Activated T-cell treated with anti-CD3 and anti-CD28 coated beads for 1 hour (primary cell): Measurements from ENCODE around the gene ADAMTS2.

Source experiments
- DNase-seq: peaks from one replicate; pipeline ENCODE4 v3.0.0-alpha.2; 2020; ENCODE audit warnings: low read depth

The ADAMTS2 gene

DNA sequence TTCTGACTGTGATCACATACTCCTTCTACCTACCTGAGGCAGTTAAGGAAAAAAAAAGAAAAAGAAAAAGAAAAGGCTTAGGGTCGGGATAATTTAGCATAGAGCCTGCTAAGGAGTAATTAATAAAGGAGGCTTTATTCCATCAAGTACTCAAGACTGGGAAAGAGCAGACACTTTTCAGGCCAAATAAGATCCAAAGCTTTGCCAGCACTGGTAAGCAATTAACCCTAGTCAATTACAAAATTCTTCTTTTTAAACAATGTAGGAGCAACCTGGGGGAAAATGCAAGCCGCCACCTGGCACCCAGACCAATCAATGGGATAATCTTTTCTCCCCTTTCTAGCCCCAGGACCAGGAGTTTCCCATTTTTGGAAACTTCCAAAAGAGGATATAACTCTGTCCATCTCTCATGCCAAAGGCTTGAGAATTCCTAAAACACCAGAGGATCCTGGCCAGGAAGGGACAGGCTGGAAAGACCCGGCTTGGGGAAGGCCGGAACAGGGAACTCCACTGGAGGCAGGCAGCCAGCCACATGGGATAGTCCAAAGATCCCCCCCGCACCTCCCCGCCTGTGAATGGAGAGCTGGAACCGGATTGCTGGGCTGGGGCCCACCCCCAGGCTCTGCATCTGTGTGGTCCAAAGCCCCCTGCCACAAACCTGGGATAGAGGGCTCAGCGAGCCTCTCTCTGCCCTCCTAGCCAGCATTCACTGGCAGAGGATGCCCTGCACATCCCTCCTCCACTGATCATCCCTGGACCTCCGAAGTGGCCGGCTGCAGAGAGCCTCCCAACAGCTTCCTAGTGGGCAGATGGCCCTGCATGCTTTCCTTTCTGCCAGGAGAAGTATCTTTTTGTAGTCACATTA is 167.3 kb downstream of the ADAMTS2 start:
- DNase-seq = no peak

- no peak for DNase-seq
Measured at GRCh38 chr5:179176571-179177230, 168.6 kb downstream of the ADAMTS2 start.

GRCh38 chr5:179176166-179176565 is 169.1 kb downstream of the ADAMTS2 start:
- no peak for DNase-seq

DNA sequence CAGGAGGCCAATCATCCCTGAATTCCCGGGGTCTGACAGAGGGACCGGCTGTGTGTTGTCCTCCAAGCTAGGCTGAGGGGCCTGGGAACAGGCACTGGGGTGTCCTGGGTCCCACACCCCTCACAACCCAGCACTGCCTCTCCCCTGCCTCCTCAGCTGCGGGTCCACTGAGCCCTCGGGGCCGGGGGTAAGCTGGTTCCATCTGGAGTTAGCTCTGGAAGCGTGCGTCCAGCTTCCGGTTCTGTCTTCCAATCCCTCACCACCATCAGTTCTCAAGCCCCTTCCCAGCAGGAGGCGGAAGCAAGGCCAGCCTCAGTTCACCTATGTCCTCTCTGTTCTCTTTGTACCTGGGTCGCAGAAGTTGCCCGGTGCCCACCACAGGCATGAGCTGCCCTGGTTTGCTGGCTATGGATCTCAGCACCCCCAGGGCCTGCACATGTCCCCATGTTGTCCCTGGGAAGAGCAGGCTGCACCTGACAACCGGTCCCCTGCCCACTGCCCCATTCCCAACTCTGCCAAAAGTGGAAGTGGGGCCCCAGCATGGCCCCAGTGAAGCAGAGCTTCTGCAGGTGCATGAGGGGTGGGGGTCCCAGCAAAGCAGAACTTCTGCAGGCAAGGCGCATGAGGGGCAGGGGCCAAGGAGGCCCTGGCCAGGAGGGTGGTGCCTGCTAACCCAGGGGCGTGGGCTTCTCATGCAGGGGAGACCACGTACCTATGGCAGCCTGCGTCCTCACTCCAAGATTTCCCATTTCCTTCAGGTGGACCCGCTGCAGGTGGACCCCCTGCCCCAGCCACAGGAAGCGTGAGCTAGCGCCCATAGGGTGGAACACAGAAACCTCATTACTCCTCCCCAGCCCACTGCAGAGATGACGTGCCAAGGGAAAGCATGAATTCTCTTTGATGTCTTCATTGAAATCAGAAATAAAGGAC is 173.2 kb downstream of the ADAMTS2 start:
- no peak for DNase-seq

DNA sequence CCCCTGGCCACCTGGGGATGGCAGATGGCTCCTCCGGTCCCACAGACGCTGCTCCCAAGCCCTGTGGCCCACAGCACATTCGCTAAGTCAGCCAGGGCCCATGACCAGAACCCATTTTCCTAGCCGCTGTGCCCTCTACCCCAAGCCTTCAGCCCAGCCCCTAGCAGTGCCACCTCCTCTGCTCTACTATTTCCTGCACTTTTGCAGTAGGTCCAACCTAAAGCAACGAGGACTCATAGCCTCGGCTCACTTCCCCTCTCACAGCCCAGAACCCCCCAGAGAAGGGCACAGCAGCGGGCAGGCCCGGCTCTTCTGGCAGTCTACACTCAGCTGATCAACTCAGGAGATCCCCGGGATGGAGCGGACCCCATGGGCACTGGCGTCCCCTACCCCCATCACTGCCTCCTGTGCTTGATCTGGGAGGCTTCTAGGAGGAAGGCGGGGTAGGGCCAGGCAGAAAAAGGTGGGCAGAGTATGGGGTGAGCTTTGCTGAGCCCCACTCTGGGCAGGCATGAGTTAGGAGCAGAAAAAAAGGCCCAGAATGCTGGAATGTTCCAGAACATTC is 173.9 kb downstream of the ADAMTS2 start:
- no peak for DNase-seq

DNA sequence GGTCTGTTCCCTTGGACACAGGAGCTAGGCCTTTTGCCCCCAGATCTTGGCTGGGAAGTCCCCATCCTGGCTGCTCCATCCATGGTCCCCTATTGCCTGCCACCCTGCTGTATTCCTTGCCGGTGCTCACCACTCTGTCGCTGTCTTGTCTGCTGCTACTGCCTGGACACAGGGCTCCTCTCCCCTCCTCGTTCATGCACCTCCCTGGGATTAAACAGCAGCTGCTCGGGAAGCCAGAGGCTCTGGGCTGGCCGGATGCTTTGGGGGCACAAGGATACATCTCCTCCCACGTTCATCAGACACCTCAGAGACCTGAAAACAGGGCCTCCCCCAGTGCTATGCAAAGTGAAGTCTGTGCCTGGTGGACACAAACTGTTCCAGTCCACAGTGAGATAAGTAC is 174.7 kb downstream of the ADAMTS2 start:
- DNase-seq = no peak

GRCh38 chr5:179169836-179170235 is 175.4 kb downstream of the ADAMTS2 start:
- no peak for DNase-seq

GRCh38 chr5:179168664-179169063 is 176.6 kb downstream of the ADAMTS2 start:
- no peak for DNase-seq

DNA sequence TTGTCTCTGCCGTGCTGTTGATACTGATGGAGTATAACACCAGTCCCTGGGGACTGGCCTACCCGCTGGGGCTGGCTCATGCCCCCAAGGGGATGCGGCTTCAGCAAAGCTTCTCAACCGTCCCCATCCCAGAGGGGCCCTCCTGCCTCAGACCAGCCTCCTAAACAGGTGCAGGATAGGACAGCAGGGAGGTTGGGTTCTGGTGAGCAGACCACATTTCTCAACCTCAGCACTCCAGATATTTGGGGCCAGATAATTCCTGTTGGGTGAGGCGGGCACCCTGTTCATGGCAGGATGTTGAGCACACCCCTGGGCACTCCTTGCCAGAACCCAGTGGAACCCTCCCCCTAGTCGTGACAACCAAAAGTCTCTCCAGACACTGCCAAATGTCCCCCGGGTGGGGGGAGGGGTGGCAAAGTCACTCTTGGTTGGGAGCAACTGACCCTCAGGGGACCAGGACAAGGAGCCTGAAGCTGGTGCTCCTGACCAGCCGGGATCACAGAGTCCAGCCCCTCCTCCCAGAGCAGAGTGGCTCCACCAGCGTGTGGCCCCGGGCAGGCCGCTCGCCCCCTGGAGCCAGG is 177.3 kb downstream of the ADAMTS2 start:
- DNase-seq = no peak

DNA sequence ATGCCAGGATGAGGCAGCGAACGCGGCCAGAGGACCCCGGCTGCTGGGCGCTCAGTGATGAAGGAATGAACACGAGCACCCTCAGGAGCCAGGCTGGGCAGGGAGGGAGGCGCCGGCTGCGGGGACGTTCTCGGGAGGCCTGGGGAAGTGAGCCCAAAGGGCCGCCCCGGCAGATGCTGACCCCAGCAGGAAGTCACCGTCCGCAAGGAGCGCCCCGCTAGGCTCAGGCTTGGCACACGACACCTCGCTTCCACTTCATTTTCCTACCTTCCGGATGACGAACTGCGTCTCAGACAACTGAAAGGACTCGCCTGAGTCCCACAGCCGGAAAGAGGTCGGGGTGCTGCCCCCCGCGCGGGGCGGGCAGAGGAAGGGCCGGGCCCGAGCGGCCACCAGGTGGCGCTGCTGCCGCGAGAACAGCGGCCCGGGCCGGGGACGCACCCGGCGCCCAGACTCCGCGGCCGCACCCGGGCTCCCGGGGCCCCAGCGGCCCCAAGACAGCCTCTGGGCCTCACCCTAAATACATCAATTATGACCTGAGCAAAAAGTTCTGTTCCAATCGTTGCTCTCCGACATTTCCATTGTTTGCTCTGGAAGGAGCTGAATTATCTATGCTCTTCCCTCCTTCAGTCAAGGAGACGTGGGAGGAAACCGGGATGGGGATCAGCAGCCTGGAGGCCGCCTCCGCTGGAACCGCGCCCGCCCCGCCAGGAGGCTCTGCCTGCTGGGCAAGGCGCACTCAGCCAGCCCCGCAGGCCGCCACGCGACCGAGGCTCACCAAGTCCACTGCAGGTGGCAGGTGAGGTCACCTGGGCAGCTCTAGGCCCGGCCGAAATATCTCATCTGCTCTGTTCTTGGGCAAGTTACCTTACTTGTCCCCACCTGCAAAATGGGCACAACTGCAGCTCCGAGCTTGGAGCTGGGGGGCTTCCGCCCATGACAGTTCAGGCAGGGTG is 178.1 kb downstream of the ADAMTS2 start:
- peak; percentile 54 for DNase-seq

- no peak for DNase-seq
Measured at GRCh38 chr5:179166171-179166885, 178.9 kb downstream of the ADAMTS2 start.

DNA sequence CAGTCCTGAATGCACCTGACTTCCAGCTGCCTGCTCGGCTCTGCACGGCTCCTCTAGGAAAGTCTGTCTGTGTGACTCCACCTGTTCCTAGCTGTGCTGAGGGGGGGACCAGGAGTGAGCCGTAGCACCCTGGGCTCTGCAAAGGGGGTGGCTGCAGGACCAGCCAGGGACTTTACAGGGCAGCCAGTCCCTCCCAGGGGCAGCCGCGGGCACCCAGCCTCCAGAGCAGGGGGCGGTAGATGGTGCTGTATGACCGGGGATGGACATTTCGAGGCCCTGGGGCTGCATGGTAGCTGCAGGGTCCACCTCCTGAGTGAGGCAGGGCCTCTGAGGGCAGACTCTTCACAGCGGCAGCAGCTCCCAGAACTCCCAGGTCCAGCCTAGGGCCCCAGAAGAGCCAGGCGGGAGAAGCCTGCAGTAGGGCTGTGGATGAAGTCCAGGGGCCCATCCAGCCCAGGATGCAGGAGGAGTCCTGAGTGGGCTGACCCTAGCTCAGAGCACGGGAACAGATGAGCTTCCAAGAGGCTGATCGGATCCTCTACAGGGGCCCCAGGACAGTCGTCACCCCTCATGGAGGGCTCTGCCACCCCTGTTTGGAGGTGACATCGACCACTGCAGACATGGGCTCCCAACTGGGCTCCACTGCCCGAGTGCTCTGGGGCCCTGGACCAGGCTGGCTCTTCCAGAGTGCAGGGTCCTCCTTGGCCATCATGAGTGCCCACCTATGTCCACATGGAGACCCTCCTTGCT is 179.7 kb downstream of the ADAMTS2 start:
- no peak for DNase-seq

DNA sequence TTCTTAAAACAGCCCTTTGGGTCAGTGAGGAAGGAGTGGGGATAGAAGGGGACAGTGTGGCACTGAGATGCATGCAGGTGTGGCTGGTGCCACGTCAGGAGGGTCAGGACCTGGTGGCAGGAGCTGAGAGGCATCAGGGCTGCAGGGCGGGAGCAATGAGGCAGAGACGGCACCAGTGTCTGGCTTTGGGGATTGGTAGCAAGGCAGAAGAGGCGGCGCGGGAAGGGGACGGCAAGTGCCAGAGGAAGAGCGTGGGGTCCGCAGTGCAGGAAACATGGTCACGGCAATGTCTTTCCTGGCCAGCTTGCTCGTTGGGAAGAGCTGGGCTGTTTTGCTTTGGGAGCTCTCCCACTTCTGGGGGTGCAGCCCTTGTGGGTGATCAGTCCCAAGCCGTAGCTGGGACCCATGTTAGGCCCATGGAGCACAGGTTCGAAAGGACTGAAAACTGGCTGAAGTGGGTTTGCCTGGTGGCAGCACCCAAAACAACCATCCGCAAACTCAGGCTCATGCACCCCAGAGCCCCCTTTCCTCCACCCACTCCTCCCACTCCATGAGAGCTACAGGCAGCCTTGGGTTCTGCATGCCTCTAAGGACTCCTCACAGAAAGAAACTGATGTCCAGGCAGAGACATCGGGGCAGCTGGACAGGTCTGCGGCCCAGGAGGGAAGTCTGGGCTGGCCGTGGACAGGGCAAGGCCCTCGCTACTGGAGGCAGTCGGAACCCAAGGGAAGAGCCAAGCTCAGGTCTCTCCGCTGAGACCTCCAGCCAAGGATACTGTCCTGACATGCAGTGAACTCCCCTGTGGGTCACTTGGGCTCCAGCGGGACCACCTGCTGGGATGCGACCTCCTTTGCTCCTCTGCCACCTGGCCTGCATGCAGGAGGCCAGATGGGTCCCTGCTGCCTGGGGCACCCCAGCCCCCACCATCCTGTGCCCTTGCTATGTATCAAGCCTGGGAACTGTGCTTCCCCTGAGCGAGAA is 180.6 kb downstream of the ADAMTS2 start:
- no peak for DNase-seq

DNA sequence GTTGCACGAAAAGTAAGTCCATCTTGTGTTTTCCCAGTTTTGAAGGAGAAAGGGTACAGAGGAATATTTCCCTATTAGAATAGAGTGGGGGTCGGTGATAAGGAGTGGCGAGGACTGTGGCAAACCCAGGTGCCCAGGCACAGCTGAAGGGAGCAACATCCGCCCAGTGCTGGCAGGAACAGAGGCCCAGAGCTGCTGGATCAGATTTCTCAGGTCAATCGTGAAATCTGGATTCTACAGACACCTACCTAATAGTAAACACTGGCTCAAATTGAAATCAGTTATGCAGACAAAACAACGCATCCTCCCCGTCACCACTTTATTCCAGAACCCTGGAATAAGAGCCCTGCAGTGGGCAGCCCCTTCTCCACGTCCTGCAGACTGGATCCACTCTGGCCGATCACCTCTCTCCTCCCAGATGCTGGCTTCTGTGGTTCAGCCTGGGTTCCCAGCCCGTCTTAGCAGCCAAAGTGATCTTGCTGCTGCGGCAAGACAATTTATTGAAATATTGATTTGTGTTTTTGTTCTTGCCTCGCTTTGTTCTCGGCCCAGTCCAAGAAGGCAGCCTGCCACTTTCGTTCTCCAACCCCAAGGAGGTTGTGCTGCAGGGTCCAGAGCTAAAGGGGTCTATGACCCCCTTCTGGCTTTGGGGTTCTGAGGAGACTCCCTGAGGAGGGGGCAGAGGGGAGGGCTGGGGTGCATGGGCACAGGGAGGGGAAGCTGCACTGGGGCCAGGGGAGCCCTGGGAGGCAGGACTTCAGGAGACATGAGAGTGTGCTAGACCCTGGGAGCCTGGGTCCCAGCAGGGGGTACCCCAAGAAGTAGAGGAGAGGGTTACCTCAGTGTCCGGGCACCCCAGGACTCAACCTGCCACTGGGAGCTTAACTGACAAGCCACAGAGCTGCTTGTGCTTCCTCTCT is 181.8 kb downstream of the ADAMTS2 start:
- DNase-seq = no peak

- no peak for DNase-seq
Measured at GRCh38 chr5:179162351-179163235, 182.7 kb downstream of the ADAMTS2 start.

DNA sequence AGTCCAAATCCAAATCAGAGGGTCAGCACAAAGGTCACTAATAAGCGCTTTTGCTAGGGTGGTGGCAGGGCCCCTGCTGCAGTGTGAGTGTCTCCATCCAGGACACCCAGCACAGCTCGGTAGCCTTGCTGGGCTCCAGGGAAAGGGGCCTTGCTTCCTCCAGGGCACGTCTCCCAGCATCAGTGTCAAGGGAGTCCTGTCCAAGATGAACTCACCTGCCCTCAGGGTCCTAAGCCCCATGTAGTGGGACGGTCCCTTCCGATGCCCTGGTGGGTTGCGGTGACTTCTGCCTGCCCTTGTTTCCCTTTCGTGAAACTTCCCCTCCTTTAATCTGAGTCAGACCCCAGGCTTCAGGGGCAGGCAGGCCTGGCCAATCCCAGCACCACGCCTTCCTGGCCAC is 183.4 kb downstream of the ADAMTS2 start:
- no peak for DNase-seq
